Activated naive CD4-positive, alpha-beta T cell treated with anti-CD3 and anti-CD28 coated beads for 36 hours (primary cell): Measurements from ENCODE around the gene MRPS2. TPM values are rescaled to one million over a fixed set of nuclear protein-coding genes. Genes with fewer than 3 reads are reported as not detected.

Experiments
- CTCF ChIA-PET: fragments of 350-600 bp; sonication (Branson Sonifier 250); formaldehyde crosslinking; loops from one replicate; lab custom pipeline; 2021; ENCODE audit warnings: antibody characterized with exemption; lab: Charles Lee
- DNase-seq: peaks from one replicate; pipeline ENCODE4 v3.0.0-alpha.2; 2020
- H3K27ac Mint-ChIP-seq: one replicate; pipeline ENCODE4 v1.8.0; 2021; ENCODE audit warnings: mild to moderate bottlenecking, mixed read lengths
- H3K27me3 Mint-ChIP-seq: one replicate; pipeline ENCODE4 v1.8.0; 2021; ENCODE audit warnings: low read depth, mixed read lengths
- H3K36me3 Mint-ChIP-seq: one replicate; pipeline ENCODE4 v1.8.0; 2021; ENCODE audit warnings: low read depth, mixed read lengths
- H3K4me1 Mint-ChIP-seq: one replicate; pipeline ENCODE4 v1.8.0; 2021; ENCODE audit warnings: low read depth, mixed read lengths
- H3K4me3 Mint-ChIP-seq: one replicate; pipeline ENCODE4 v1.8.0; 2021; ENCODE audit warnings: mild to moderate bottlenecking, moderate library complexity, mixed read lengths
- H3K9me3 Mint-ChIP-seq: one replicate; pipeline ENCODE4 v1.8.0; 2021; ENCODE audit warnings: mixed read lengths
- intact Hi-C: fragments of 100-400 bp; cut with micrococcal nuclease; formaldehyde crosslinking; loops from one replicate; pipeline ENCODE4 v1.15.1; 2023
- total RNA-seq, 2 experiments: library from RNA; stranded (reverse); gene quantifications; one replicate each; pipeline ENCODE4 v1.2.3, GENCODE V29; 2021

MRPS2 gene
- total RNA-seq, 2 experiments from 2014 or later = 36.9 to 40.7 TPM

DNA sequence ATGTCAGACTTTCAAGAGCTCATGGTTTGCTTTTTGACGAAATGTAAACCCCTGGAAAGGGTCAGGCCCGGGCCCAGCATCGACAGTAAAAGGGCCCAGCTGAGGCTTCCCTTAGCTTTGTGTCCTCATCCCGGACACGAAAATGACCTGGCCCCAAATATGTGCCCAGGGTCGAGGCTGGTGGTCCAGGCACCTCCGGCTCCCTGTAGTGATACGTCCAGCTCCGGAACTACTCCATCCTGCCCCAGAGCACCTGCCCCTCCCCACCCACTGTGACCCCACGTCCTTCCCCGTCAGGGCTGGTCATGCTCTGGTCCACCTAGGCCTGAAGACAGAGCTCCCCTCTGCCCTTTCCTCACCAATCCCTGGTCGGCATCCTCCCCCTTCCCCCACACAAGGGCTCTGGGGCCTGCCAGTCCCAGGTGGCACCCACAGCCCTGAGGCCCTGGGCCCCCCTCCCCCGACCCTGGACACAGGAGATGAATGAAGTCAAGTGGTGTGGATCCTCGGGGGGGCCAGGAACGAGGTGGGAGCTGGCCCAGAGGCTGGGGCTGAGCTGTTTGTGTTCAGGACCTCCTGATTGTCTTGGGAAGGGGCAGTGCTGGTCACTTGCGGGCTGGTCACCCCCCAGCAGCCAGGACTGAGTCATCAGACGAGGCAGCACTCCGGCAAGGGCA lies 51.7 kb downstream of the MRPS2 start:
- no peak overlapping the region for H3K27ac Mint-ChIP-seq
- no peaks in the 10 kb centered on the region for H3K27me3 Mint-ChIP-seq
- no peak overlapping the region for H3K4me3 Mint-ChIP-seq
- intact Hi-C loops = no loop called here
- no peak for DNase-seq
- no peaks in the 10 kb centered on the region for H3K9me3 Mint-ChIP-seq
- no peaks in the 10 kb centered on the region for H3K4me1 Mint-ChIP-seq
- CTCF ChIA-PET = interaction anchor here (1.7 kb wide), 1 partner anchor 47 kb away, joined by 4 read pairs; no protein-coding TSS in a partner anchor
- no peaks in the 10 kb centered on the region for H3K36me3 Mint-ChIP-seq

GRCh38 chr9:135552698-135553171 lies 52.3 kb downstream of the MRPS2 start:
- Mint-ChIP-seq H3K36me3 (no peaks in the 10 kb centered on the region), H3K27me3 (no peaks in the 10 kb centered on the region), H3K4me3 (no peak overlapping the region), H3K9me3 (no peaks in the 10 kb centered on the region), H3K4me1 (no peaks in the 10 kb centered on the region), H3K27ac (no peak overlapping the region)
- CTCF ChIA-PET = no interaction called here
- DNase-seq = no peak
- intact Hi-C loops = no loop called here

Other genes with a start within 250 kb of the MRPS2 start
- under 1 TPM; 0.29 to 0.32 TPM for gene PPP1R26, start 20.9 kb upstream of the MRPS2 start, total RNA-seq
- under 1 TPM in 1 of 2 experiments, not detected in 1; 0.29 TPM for gene LCN1, start 20.8 kb downstream of the MRPS2 start, total RNA-seq
- gene OBP2A, start 45.4 kb downstream of the MRPS2 start, total RNA-seq = not detected
- gene PAEP, start 61.1 kb downstream of the MRPS2 start, total RNA-seq = not detected
- not detected for gene GLT6D1, start 138.9 kb downstream of the MRPS2 start, total RNA-seq
- not detected for gene LCN9, start 162.6 kb downstream of the MRPS2 start, total RNA-seq
- gene SOHLH1, start 198.8 kb downstream of the MRPS2 start, total RNA-seq = not detected
- gene KCNT1, start 201.5 kb downstream of the MRPS2 start, total RNA-seq = not detected